HepG2 (cell line): ENCODE measurements around the gene ADCY10. TPM values are rescaled to one million over a fixed set of nuclear protein-coding genes. Genes with fewer than 3 reads are reported as not detected.

Source experiments
- ATAC-seq: fragments of 200-7000 bp; cut with Tn5 transposase; 3 replicates; pipeline ENCODE4 v1.9.1; 2020; ENCODE audit warnings: mild to moderate bottlenecking, moderate library complexity
- BruUV-seq: library from RNA; stranded (reverse); fragments of 400-500 nt; replicated peaks from 2 replicates; lab custom pipeline; 2021; lab: Mats Ljungman, UMichigan
- CTCF ChIA-PET: fragments of 300-600 bp; formaldehyde crosslinking; extraction: SDS; loops from one replicate; lab custom pipeline; 2021; ENCODE audit warnings: low total read pairs, inconsistent platforms, low intra/inter-chr PET ratio; lab: Yijun Ruan, JAX
- POLR2A ChIA-PET: fragments of 350-600 bp; sonication (Branson Sonifier 250); formaldehyde crosslinking; loops from one replicate; lab custom pipeline; 2020; ENCODE audit warnings: antibody characterized with exemption, inconsistent platforms; lab: Yijun Ruan, JAX
- DNase-seq: peaks from one replicate; pipeline ENCODE4 v3.0.0-alpha.2; 2015; ENCODE audit warnings: low spot score
- FAIRE-seq: peaks from 3 replicates; lab custom pipeline; 2011; peaks lifted over from hg19 to GRCh38; lab: Jason Lieb, UNC
- H2AFZ ChIP-seq: one replicate; pipeline ENCODE4 v1.6.1; 2011; ENCODE audit warnings: low read length, inconsistent platforms
- H3K27ac ChIP-seq: fragments of 300-600 bp; 3 replicates; pipeline ENCODE4 v1.8.0; 2011; ENCODE audit warnings: mixed run types, mild to moderate bottlenecking, mixed read lengths, low read length, inconsistent platforms; ENCODE audit not compliant: insufficient read depth; ENCODE audit errors: extremely low read length
- H3K27me3 ChIP-seq, 2 experiments: fragments of 200-600 bp in 1 of 2; 2 replicates in 1 of 2; 3 replicates in 1 of 2; pipeline versions ENCODE4 v1.6.0 to v1.8.0; 2011; ENCODE audit warnings: low read length in 2 of 2, mild to moderate bottlenecking in 2 of 2, moderate library complexity in 2 of 2, inconsistent platforms in 1 of 2; ENCODE audit not compliant: insufficient read depth in 2 of 2, control insufficient read depth in 1 of 2
- H3K36me3 ChIP-seq, 2 experiments: fragments of 200-600 bp in 1 of 2; replicated peaks in 1 of 2; 2 replicates in 1 of 2; 3 replicates in 1 of 2; pipeline versions ENCODE4 v1.5.1 to v1.8.0; 2011; ENCODE audit warnings: low read length in 2 of 2, inconsistent platforms in 1 of 2; ENCODE audit not compliant: insufficient read depth in 2 of 2, control insufficient read depth in 1 of 2
- H3K4me1 ChIP-seq: 2 replicates; pipeline ENCODE4 v1.5.1; 2012; ENCODE audit warnings: low read length, inconsistent platforms; ENCODE audit not compliant: insufficient read depth
- H3K4me2 ChIP-seq: 2 replicates; pipeline ENCODE4 v1.6.0; 2011; ENCODE audit warnings: low read depth, low read length, inconsistent platforms
- H3K4me3 ChIP-seq, 3 experiments: fragments of 200-600 bp in 1 of 3; sonication (generic), shearing (Covaris generic) in 1 of 3; replicated peaks in 1 of 3; 2 replicates each; pipeline ENCODE4 v1.5.1; 2011 to 2016; ENCODE audit warnings: low read length in 3 of 3, inconsistent platforms in 2 of 3, low read depth in 2 of 3, mild to moderate bottlenecking in 2 of 3, control low read depth in 1 of 3, mixed read lengths in 1 of 3; ENCODE audit not compliant: insufficient read depth in 1 of 3
- H3K79me2 ChIP-seq: one replicate; pipeline ENCODE4 v1.6.1; 2011; ENCODE audit warnings: low read length, inconsistent platforms; ENCODE audit not compliant: insufficient read depth
- H3K9ac ChIP-seq: 2 replicates; pipeline ENCODE4 v1.6.0; 2011; ENCODE audit warnings: mild to moderate bottlenecking, low read depth, low read length, inconsistent platforms; ENCODE audit not compliant: insufficient read depth
- H3K9me3 ChIP-seq: 2 replicates; pipeline ENCODE4 v1.5.1; 2012; ENCODE audit warnings: mild to moderate bottlenecking, low read length
- H4K20me1 ChIP-seq: 2 replicates; pipeline ENCODE4 v1.6.0; 2011; ENCODE audit warnings: inconsistent platforms, mild to moderate bottlenecking, low read length, moderate library complexity; ENCODE audit not compliant: insufficient read depth
- HMGXB4 ChIP-seq, 2 experiments: sonication (generic) in 1 of 2; formaldehyde crosslinking in 1 of 2; IDR thresholded peaks; 2 replicates each; pipeline versions ENCODE4 v1.4.0 to v1.6.1; 2018 to 2020; ENCODE audit warnings: missing genetic modification reagents in 2 of 2, borderline replicate concordance in 1 of 2, low read depth in 1 of 2, mild to moderate bottlenecking in 1 of 2, missing biosample characterization in 1 of 2
- SNAPC4 ChIP-seq: sonication (generic); formaldehyde crosslinking; IDR thresholded peaks from 2 replicates; pipeline ENCODE4 v1.4.0; 2020; ENCODE audit warnings: mild to moderate bottlenecking, missing genetic modification reagents
- SSRP1 ChIP-seq: IDR thresholded peaks from 2 replicates; pipeline ENCODE4 v1.6.1; 2016; ENCODE audit warnings: control low read depth
- ZNF292 ChIP-seq: sonication (generic); formaldehyde crosslinking; IDR thresholded peaks from 2 replicates; pipeline ENCODE4 v1.8.1; 2022; ENCODE audit warnings: mild to moderate bottlenecking, low read depth, missing genetic modification reagents, borderline replicate concordance
- ZNF552 ChIP-seq: sonication (generic); formaldehyde crosslinking; IDR thresholded peaks from 2 replicates; pipeline ENCODE4 v1.9.0; 2022; ENCODE audit warnings: missing genetic modification reagents, mild to moderate bottlenecking, borderline replicate concordance
- WGBS: methylation state at CpG from one replicate; pipeline ENCODE4 v1.1.6; 2017; ENCODE audit warnings: low lambda C conversion rate; 5-methylcytosine and 5-hydroxymethylcytosine counted together
- in situ Hi-C: cut with HindIII; loops from 2 replicates; pipeline ENCODE4 v1.10.0; 2017; ENCODE audit warnings: low pct_unique_long_range_greater_than_20kb; ENCODE audit not compliant: extremely low pct_ligation_motif_present
- intact Hi-C: fragments of 100-400 bp; cut with micrococcal nuclease; formaldehyde crosslinking; loops from one replicate; pipeline ENCODE4 v1.10.0; 2022; ENCODE audit not compliant: unreplicated experiment
- polyA plus RNA-seq, 8 experiments: library from polyadenylated mRNA; depleted of rRNA in 3 of 8; stranded (reverse) in 7 of 8; unstranded in 1 of 8; fragments of >200 nt; fragmentation: Illumina TruSeq in 4 of 8; extraction: Trizol in 4 of 8; gene quantifications; 2 replicates each; pipeline versions ENCODE4 v1.2.1 to v1.2.3, GENCODE V29; 2011 to 2016; ENCODE audit warnings: low read depth in 4 of 8, missing spikeins in 1 of 8, mixed read lengths in 1 of 8; ENCODE audit not compliant: insufficient read depth in 1 of 8
- total RNA-seq, 5 experiments: library from RNA; depleted of rRNA; stranded (reverse); fragments of >200 nt; fragmentation: Illumina TruSeq; extraction: Trizol; gene quantifications; 2 replicates each; pipeline ENCODE4 v1.2.3, GENCODE V29; 2016; ENCODE audit warnings: low read depth in 1 of 5

Gene ADCY10
- total and polyA plus RNA-seq, 2 of the 13 experiments (the other 11 are each of a cell fraction or from before 2014, with no cell fraction given): 0.02 to 0.03 TPM

GRCh38 chr1:167880580-167881021, 33.3 kb downstream of the ADCY10 start:
- Histone ChIP-seq H3K27me3 (no peaks in the 10 kb centered on the region), H3K4me1 (peaks cover 30% of the 10 kb centered on the region), H2AFZ (no peak overlapping the region), H3K9ac (peak overlapping the region; percentile 19; the same call in 1 of the 2 replicates), H3K4me3 (peak overlapping the region in 1 of 3 experiments; percentile 9; a peak in 1 of 6 replicates), H3K79me2 (no peaks in the 10 kb centered on the region), H3K36me3 (no peaks in the 10 kb centered on the region), H3K9me3 (no peaks in the 10 kb centered on the region), H3K27ac (no peak overlapping the region), H3K4me2 (peak overlapping the region; percentile 55), H4K20me1 (no peaks in the 10 kb centered on the region)
- ChIA-PET POLR2A (no interaction called here), CTCF (no interaction called here)
- FAIRE-seq (peak; percentile 48), ATAC-seq (peak; percentile 86), DNase-seq (no peak)
- BruUV-seq: no TSS peak
- 5% methylated on average over 3 of the region's 3 CpGs for WGBS
- intact Hi-C loops: no loop called here
- in situ Hi-C loops: no loop called here
- 0 out of 2 replicates have a peak, but pooled peaks have one; percentile 41 for TF ChIP-seq ZNF292 (CRISPR knock-in tag)
- no peak for TF ChIP-seq HMGXB4 (CRISPR knock-in tag; IDR thresholded peaks at IDR 0.05; ENCODE audit: borderline replicate concordance in 1 of 2, low read depth in 1 of 2)
- no peak for TF ChIP-seq SNAPC4
- TF ChIP-seq SSRP1 (CRISPR knock-in tag): no peak
- TF ChIP-seq ZNF552: no peak
